Mammary epithelial cell (primary cell): Measurements from ENCODE around the gene WDFY1.

Experiments
- EZH2 ChIP-seq: IDR thresholded peaks from 2 replicates; pipeline ENCODE4 v1.6.1; 2012; ENCODE audit warnings: low read length, inconsistent platforms, borderline replicate concordance
- TF ChIP-seq, protein P1 (sequence below), 2 donors: IDR thresholded peaks in 1 of 2; conservative IDR thresholded peaks in 1 of 2; 2 replicates each; pipeline ENCODE4 v1.5.1; 2011 to 2012; ENCODE audit warnings: inconsistent platforms in 2 of 2, low read length in 2 of 2, mild to moderate bottlenecking in 2 of 2, control low read depth in 1 of 2, low read depth in 1 of 2; ENCODE audit not compliant: insufficient read depth in 1 of 2; ENCODE audit errors: extremely low read depth in 1 of 2

GRCh38 chr2:223886726-223887125, 58.4 kb downstream of the WDFY1 start:
- TF ChIP-seq, protein P1, sequence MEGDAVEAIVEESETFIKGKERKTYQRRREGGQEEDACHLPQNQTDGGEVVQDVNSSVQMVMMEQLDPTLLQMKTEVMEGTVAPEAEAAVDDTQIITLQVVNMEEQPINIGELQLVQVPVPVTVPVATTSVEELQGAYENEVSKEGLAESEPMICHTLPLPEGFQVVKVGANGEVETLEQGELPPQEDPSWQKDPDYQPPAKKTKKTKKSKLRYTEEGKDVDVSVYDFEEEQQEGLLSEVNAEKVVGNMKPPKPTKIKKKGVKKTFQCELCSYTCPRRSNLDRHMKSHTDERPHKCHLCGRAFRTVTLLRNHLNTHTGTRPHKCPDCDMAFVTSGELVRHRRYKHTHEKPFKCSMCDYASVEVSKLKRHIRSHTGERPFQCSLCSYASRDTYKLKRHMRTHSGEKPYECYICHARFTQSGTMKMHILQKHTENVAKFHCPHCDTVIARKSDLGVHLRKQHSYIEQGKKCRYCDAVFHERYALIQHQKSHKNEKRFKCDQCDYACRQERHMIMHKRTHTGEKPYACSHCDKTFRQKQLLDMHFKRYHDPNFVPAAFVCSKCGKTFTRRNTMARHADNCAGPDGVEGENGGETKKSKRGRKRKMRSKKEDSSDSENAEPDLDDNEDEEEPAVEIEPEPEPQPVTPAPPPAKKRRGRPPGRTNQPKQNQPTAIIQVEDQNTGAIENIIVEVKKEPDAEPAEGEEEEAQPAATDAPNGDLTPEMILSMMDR (conservative IDR thresholded peaks at IDR 0.05 in 1 of 2, IDR thresholded peaks at IDR 0.05 in 1 of 2; ENCODE audit: extremely low read depth in 1 of 2, insufficient read depth in 1 of 2, low read depth in 1 of 2, low read length in 2 of 2), result no peak
- TF ChIP-seq EZH2, result no peak
